ENCODE data around the gene PTPN12.
"Not testable (repeated sequence)": the region's sequence is repeated elsewhere in the genome, so short reads cannot be mapped to it uniquely, and the experiment has no call there.

PTPN12 gene

GRCh38 chr7:77528368-77528767 is 8.7 kb upstream of the PTPN12 start:
- no peak overlapping the region for H3K4me3 ChIP-seq (ENCODE audit: low read depth, low read length)
- DNase-seq (ENCODE audit: low read depth): no peak
- TF ChIP-seq CTCF (IDR thresholded peaks at IDR 0.05; ENCODE audit: low read depth, low read length): no peak
- TF ChIP-seq POLR2A (IDR thresholded peaks at IDR 0.05; ENCODE audit: extremely low read depth, insufficient read length): no peak

- H3K4me3 ChIP-seq (ENCODE audit: low read depth, low read length): no peak overlapping the region
- peak; percentile 38 for DNase-seq (ENCODE audit: low read depth)
- no peak for TF ChIP-seq POLR2A (IDR thresholded peaks at IDR 0.05; ENCODE audit: extremely low read depth, insufficient read length)
- no peak for TF ChIP-seq MAX (IDR thresholded peaks at IDR 0.05; ENCODE audit: low read depth, low read length)
- TF ChIP-seq CTCF (IDR thresholded peaks at IDR 0.05; ENCODE audit: low read depth, low read length): no peak
- TF ChIP-seq MYC (IDR thresholded peaks at IDR 0.05; ENCODE audit: low read depth, low read length): no peak
Observed at GRCh38 chr7:77529279-77529678, 7.8 kb upstream of the PTPN12 start.

GRCh38 chr7:77531038-77531437 is 6.1 kb upstream of the PTPN12 start:
- TF ChIP-seq MAX (IDR thresholded peaks at IDR 0.05; ENCODE audit: low read depth, low read length) (no peak), POLR2A (IDR thresholded peaks at IDR 0.05; ENCODE audit: extremely low read depth, insufficient read length) (no peak), CTCF (IDR thresholded peaks at IDR 0.05; ENCODE audit: low read depth, low read length) (no peak), MYC (IDR thresholded peaks at IDR 0.05; ENCODE audit: low read depth, low read length) (no peak)
- DNase-seq (ENCODE audit: low read depth): peak; percentile 71
- no peak overlapping the region for H3K4me3 ChIP-seq (ENCODE audit: low read depth, low read length)

- peak; percentile 65 for DNase-seq (ENCODE audit: low read depth)
- no peak overlapping the region for H3K4me3 ChIP-seq (ENCODE audit: low read depth, low read length)
- no peak for TF ChIP-seq MYC (IDR thresholded peaks at IDR 0.05; ENCODE audit: low read depth, low read length)
- no peak for TF ChIP-seq POLR2A (IDR thresholded peaks at IDR 0.05; ENCODE audit: extremely low read depth, insufficient read length)
- TF ChIP-seq CTCF (IDR thresholded peaks at IDR 0.05; ENCODE audit: low read depth, low read length): no peak
- no peak for TF ChIP-seq MAX (IDR thresholded peaks at IDR 0.05; ENCODE audit: low read depth, low read length)
Observed at GRCh38 chr7:77532247-77532646, 4.8 kb upstream of the PTPN12 start.

- not testable (repeated sequence) for H3K4me3 ChIP-seq (ENCODE audit: low read depth, low read length); DNase-seq (ENCODE audit: low read depth)
Observed at GRCh38 chr7:77532732-77533131, 4.4 kb upstream of the PTPN12 start.

- H3K4me3 ChIP-seq (ENCODE audit: low read depth, low read length); DNase-seq (ENCODE audit: low read depth): not testable (repeated sequence)
Observed at GRCh38 chr7:77534046-77534445, 3.0 kb upstream of the PTPN12 start.

GRCh38 chr7:77536017-77536412 is 1.1 kb upstream of the PTPN12 start:
- TF ChIP-seq MYC (IDR thresholded peaks at IDR 0.05; ENCODE audit: low read depth, low read length): no peak
- no peak for TF ChIP-seq MAX (IDR thresholded peaks at IDR 0.05; ENCODE audit: low read depth, low read length)
- TF ChIP-seq CTCF (IDR thresholded peaks at IDR 0.05; ENCODE audit: low read depth, low read length): no peak
- TF ChIP-seq POLR2A (IDR thresholded peaks at IDR 0.05; ENCODE audit: extremely low read depth, insufficient read length): no peak
- H3K4me3 ChIP-seq (ENCODE audit: low read depth, low read length): peak overlapping the region; percentile 69
- no peak for DNase-seq (ENCODE audit: low read depth)

All from NB4 (cell line).